Measurements from ENCODE around the gene ALK.

ALK gene

GRCh38 chr2:29392774-29393173 lies 528.6 kb downstream of the ALK start:
- DNase-seq, result no peak

- no peak for DNase-seq
These were observed 531.2 kb downstream of the ALK start for GRCh38 chr2:29390136-29390535.

- no peak for DNase-seq
These were observed 531.7 kb downstream of the ALK start for GRCh38 chr2:29389686-29390085.

- no peak for DNase-seq
These were observed 533.3 kb downstream of the ALK start for GRCh38 chr2:29388071-29388470.

- DNase-seq, result no peak
These were observed 538.9 kb downstream of the ALK start for GRCh38 chr2:29382486-29382885.

GRCh38 chr2:29377788-29378187 lies 543.6 kb downstream of the ALK start:
- no peak for DNase-seq

GRCh38 chr2:29376541-29376940 lies 544.8 kb downstream of the ALK start:
- DNase-seq, result no peak

- no peak for DNase-seq
These were observed 545.5 kb downstream of the ALK start for GRCh38 chr2:29375843-29376242.

- no peak for DNase-seq
These were observed 546.6 kb downstream of the ALK start for GRCh38 chr2:29374823-29375222.

- no peak for DNase-seq
These were observed 547.5 kb downstream of the ALK start for GRCh38 chr2:29373870-29374269.

- no peak for DNase-seq
These were observed 549.2 kb downstream of the ALK start for GRCh38 chr2:29372185-29372584.

GRCh38 chr2:29370581-29371125 lies 550.7 kb downstream of the ALK start:
- DNase-seq, result no peak

GRCh38 chr2:29370173-29370572 lies 551.2 kb downstream of the ALK start:
- no peak for DNase-seq

GRCh38 chr2:29368659-29369040 lies 552.7 kb downstream of the ALK start:
- no peak for DNase-seq

- DNase-seq, result no peak
These were observed 553.3 kb downstream of the ALK start for GRCh38 chr2:29367986-29368658.

- no peak for DNase-seq
These were observed 558.3 kb downstream of the ALK start for GRCh38 chr2:29363111-29363510.

GRCh38 chr2:29361231-29361630 lies 560.2 kb downstream of the ALK start:
- DNase-seq, result no peak

GRCh38 chr2:29360016-29360784 lies 561.2 kb downstream of the ALK start:
- DNase-seq, result no peak

GRCh38 chr2:29353403-29353991 lies 567.9 kb downstream of the ALK start:
- DNase-seq, result no peak

GRCh38 chr2:29351916-29352591 lies 569.3 kb downstream of the ALK start:
- DNase-seq, result no peak

- no peak for DNase-seq
These were observed 570.1 kb downstream of the ALK start for GRCh38 chr2:29351248-29351647.

- DNase-seq, result no peak
These were observed 571.9 kb downstream of the ALK start for GRCh38 chr2:29349316-29350030.
